ENCODE measurements around the gene ERBB2. TPM values are rescaled to one million over a fixed set of nuclear protein-coding genes. Genes with fewer than 3 reads are reported as not detected.
A peak's percentile ranks its signal among the peaks of the same experiment; 100 is the strongest.

ERBB2 gene
- total and polyA plus RNA-seq, 2 of the 13 experiments (the other 11 are each of a cell fraction or from before 2014, with no cell fraction given): 57.7 to 64.1 TPM

- TF ChIP-seq TEAD3 (CRISPR knock-in tag; optimal IDR thresholded peaks at IDR 0.05; ENCODE audit: borderline replicate concordance): peak; percentile 83
- TF ChIP-seq FOXM1 (CRISPR knock-in tag; IDR thresholded peaks at IDR 0.05): no peak
- peak; percentile 75; the same call in 1 of the 2 replicates for TF ChIP-seq ZNF547 (CRISPR knock-in tag; IDR thresholded peaks at IDR 0.05)
- TF ChIP-seq FLYWCH1 (CRISPR knock-in tag; IDR thresholded peaks at IDR 0.05): no peak
- TF ChIP-seq MIER3 (CRISPR knock-in tag; IDR thresholded peaks at IDR 0.05; ENCODE audit: borderline replicate concordance): 0 out of 2 replicates have a peak, but pooled peaks have one; percentile 11
- peak; percentile 27; the same call in 1 of the 2 replicates for TF ChIP-seq THAP9 (CRISPR knock-in tag; IDR thresholded peaks at IDR 0.05; ENCODE audit: borderline replicate concordance)
- TF ChIP-seq ZNF260 (CRISPR knock-in tag; IDR thresholded peaks at IDR 0.05; ENCODE audit: borderline replicate concordance, low read depth): peak; percentile 77; the same call in 1 of the 2 replicates
- TF ChIP-seq ZNF530 (CRISPR knock-in tag; IDR thresholded peaks at IDR 0.05; ENCODE audit: low read depth): no peak
- peak; percentile 84 for TF ChIP-seq AKAP8 (CRISPR knock-in tag; IDR thresholded peaks at IDR 0.05)
- TF ChIP-seq BATF2 (CRISPR knock-in tag; IDR thresholded peaks at IDR 0.05): no peak
- no peak for TF ChIP-seq ZNF720 (CRISPR knock-in tag; IDR thresholded peaks at IDR 0.05)
- 0 out of 2 replicates have a peak, but pooled peaks have one; percentile 69 for TF ChIP-seq ZNF280D (CRISPR knock-in tag; IDR thresholded peaks at IDR 0.05)
- TF ChIP-seq ZBTB7B (CRISPR knock-in tag; IDR thresholded peaks at IDR 0.05): peak; percentile 95
- peak; percentile 46 for TF ChIP-seq SAFB2 (CRISPR knock-in tag; IDR thresholded peaks at IDR 0.05; ENCODE audit: borderline replicate concordance, low read depth)
- peak; percentile 80 for TF ChIP-seq NCOA2 (CRISPR knock-in tag; IDR thresholded peaks at IDR 0.05)
- no peak for TF ChIP-seq NR1H2 (CRISPR knock-in tag; IDR thresholded peaks at IDR 0.05; ENCODE audit: borderline replicate concordance, low read depth)
- TF ChIP-seq SP2 (CRISPR knock-in tag; IDR thresholded peaks at IDR 0.05): peak; percentile 27; the same call in 1 of the 2 replicates
- peak; percentile 77 for TF ChIP-seq PHF21A (CRISPR knock-in tag; IDR thresholded peaks at IDR 0.05)
- TF ChIP-seq PRMT3 (CRISPR knock-in tag; IDR thresholded peaks at IDR 0.05; ENCODE audit: borderline replicate concordance, low read depth): no peak
- TF ChIP-seq SYNCRIP (IDR thresholded peaks at IDR 0.05; ENCODE audit: insufficient read depth, low read depth, low read length): no peak
- TF ChIP-seq ZNF75D (CRISPR knock-in tag; IDR thresholded peaks at IDR 0.05; ENCODE audit: borderline replicate concordance): no peak
- no peak for TF ChIP-seq RBFOX2 (IDR thresholded peaks at IDR 0.05; ENCODE audit: low read depth, low read length)
- no peak for TF ChIP-seq KLF12 (CRISPR knock-in tag; IDR thresholded peaks at IDR 0.05; ENCODE audit: borderline replicate concordance)
Measured at GRCh38 chr17:39750131-39751015, 50.5 kb downstream of the ERBB2 start (continued).
